GM18519 (cell line): Measurements from ENCODE around the gene PHF5A.

Source experiments
- ATAC-seq: cut with Tn5 transposase; IDR thresholded peaks from one replicate; pipeline ENCODE4 v1.9.1; 2021; ENCODE audit warnings: mild to moderate bottlenecking, moderate library complexity; ENCODE audit not compliant: unreplicated experiment, low FRiP score

PHF5A gene

GRCh38 chr22:41418717-41419116, 49.8 kb downstream of the PHF5A start:
- ATAC-seq: no peak

- no peak for ATAC-seq
These were observed 50.7 kb downstream of the PHF5A start for GRCh38 chr22:41417622-41418390.

GRCh38 chr22:41415554-41415953, 52.9 kb downstream of the PHF5A start:
- ATAC-seq: no peak

GRCh38 chr22:41411021-41411851, 57.3 kb downstream of the PHF5A start:
- no peak for ATAC-seq

- no peak for ATAC-seq
These were observed 58.2 kb downstream of the PHF5A start for GRCh38 chr22:41410311-41410751.
